Brain pericyte (primary cell): ENCODE measurements around the gene OGG1.

Experiments
- DNase-seq: peaks from one replicate; pipeline ENCODE4 v3.0.0-alpha.2; 2012; ENCODE audit warnings: low read depth, low spot score

OGG1 gene

GRCh38 chr3:9785602-9786001 lies 35.9 kb downstream of the OGG1 start:
- DNase-seq, result no peak

- no peak for DNase-seq
Observed at GRCh38 chr3:9786209-9786739, 36.5 kb downstream of the OGG1 start.

- no peak for DNase-seq
Observed at GRCh38 chr3:9786825-9787669, 37.3 kb downstream of the OGG1 start.

- no peak for DNase-seq
Observed at GRCh38 chr3:9787714-9788113, 38.0 kb downstream of the OGG1 start.

GRCh38 chr3:9791127-9791526 lies 41.4 kb downstream of the OGG1 start:
- no peak for DNase-seq

GRCh38 chr3:9791790-9792404 lies 42.1 kb downstream of the OGG1 start:
- no peak for DNase-seq

GRCh38 chr3:9792405-9793160 lies 42.8 kb downstream of the OGG1 start, which contains the start of the genes ARPC4 and TADA3:
Gene ARPC4, plus strand, starts transcription at chr3:9793082. Its CDS starts 40 bp downstream, at chr3:9793122.
Gene TADA3, minus strand, starts transcription at chr3:9792473. Its CDS starts 1,007 bp downstream, at chr3:9791466.
- peak; percentile 91 for DNase-seq

- no peak for DNase-seq
Observed at GRCh38 chr3:9793161-9793781, 43.5 kb downstream of the OGG1 start.

GRCh38 chr3:9794400-9794799 lies 44.6 kb downstream of the OGG1 start:
- no peak for DNase-seq

- no peak for DNase-seq
Observed at GRCh38 chr3:9795207-9795606, 45.5 kb downstream of the OGG1 start.

GRCh38 chr3:9797196-9797945 lies 47.6 kb downstream of the OGG1 start:
- DNase-seq, result no peak

- no peak for DNase-seq
Observed at GRCh38 chr3:9800529-9800928, 50.8 kb downstream of the OGG1 start.

GRCh38 chr3:9803494-9803893 lies 53.7 kb downstream of the OGG1 start:
- no peak for DNase-seq

- no peak for DNase-seq
Observed at GRCh38 chr3:9804996-9805395, 55.2 kb downstream of the OGG1 start.

- DNase-seq, result no peak
Observed at GRCh38 chr3:9806137-9806536, 56.4 kb downstream of the OGG1 start.
